Prostate gland (tissue), 2 donors: Measurements from ENCODE around the gene LTK.

Experiments used
- POLR2A ChIP-seq: fragments of 450-650 bp; IDR thresholded peaks from one replicate; pipeline ENCODE4 v1.6.1; 2016; ENCODE audit warnings: antibody characterized with exemption, mild to moderate bottlenecking
- TF ChIP-seq, protein P1 (sequence below), 4 experiments: fragments of 200-600 bp in 2 of 4; fragments of 450-650 bp in 2 of 4; sonication (generic) in 2 of 4; IDR thresholded peaks; 1 replicate in 3 of 4; 2 replicates in 1 of 4; pipeline ENCODE4 v1.5.1; 2016 to 2019; ENCODE audit warnings: antibody characterized with exemption in 4 of 4, mild to moderate bottlenecking in 2 of 4, moderate library complexity in 2 of 4

DNA sequence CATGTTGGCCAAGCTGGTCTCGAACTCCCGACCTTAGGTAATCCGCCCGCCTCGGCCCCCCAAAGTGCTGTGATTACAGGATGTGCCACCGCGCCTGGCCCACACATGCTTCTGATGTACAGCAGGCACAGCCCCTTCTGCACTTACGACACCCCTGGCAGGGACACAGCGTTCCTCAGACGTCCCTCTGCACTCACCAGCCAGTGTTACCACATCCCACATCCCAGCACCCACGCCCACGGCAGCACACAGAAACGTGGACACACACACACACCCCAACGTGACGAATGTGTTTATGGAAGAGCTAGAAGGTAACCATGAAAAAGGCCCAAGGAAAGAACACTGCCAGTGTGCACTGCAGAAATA is 31.0 kb upstream of the LTK start:
- TF ChIP-seq, protein P1, sequence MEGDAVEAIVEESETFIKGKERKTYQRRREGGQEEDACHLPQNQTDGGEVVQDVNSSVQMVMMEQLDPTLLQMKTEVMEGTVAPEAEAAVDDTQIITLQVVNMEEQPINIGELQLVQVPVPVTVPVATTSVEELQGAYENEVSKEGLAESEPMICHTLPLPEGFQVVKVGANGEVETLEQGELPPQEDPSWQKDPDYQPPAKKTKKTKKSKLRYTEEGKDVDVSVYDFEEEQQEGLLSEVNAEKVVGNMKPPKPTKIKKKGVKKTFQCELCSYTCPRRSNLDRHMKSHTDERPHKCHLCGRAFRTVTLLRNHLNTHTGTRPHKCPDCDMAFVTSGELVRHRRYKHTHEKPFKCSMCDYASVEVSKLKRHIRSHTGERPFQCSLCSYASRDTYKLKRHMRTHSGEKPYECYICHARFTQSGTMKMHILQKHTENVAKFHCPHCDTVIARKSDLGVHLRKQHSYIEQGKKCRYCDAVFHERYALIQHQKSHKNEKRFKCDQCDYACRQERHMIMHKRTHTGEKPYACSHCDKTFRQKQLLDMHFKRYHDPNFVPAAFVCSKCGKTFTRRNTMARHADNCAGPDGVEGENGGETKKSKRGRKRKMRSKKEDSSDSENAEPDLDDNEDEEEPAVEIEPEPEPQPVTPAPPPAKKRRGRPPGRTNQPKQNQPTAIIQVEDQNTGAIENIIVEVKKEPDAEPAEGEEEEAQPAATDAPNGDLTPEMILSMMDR (IDR thresholded peaks at IDR 0.05): no peak
- TF ChIP-seq POLR2A: no peak
